ENCODE data around the gene PPTC7. TPM values are rescaled to one million over a fixed set of nuclear protein-coding genes. Genes with fewer than 3 reads are reported as not detected.

Gene PPTC7
- total RNA-seq, 2 experiments from 2014 or later = 53.8 to 54.8 TPM

- Mint-ChIP-seq H3K27ac (no peak overlapping the region), H3K4me3 (no peak overlapping the region), H3K9me3 (no peaks in the 10 kb centered on the region), H3K4me1 (ENCODE audit: low read depth) (no peaks in the 10 kb centered on the region), H3K27me3 (no peaks in the 10 kb centered on the region), H3K36me3 (ENCODE audit: low read depth) (no peaks in the 10 kb centered on the region)
- DNase-seq (no peak), ATAC-seq (ENCODE audit: poor library complexity) (no peak)
- no peak overlapping the region for H3K27ac ChIP-seq (ENCODE audit: low read depth in 1 of 2, low read length in 2 of 2)
- no peaks in the 10 kb centered on the region for H3K36me3 ChIP-seq (ENCODE audit: insufficient read depth, low read length)
- ChIA-PET POLR2A (interaction anchor here (1.0 kb wide), 1 partner anchor 15 kb away, joined by 3 read pairs; the partner anchor contains the start of genes RAD9B and VPS29), CTCF (interaction anchor here (1.1 kb wide), 1 partner anchor 48 kb away, joined by 3 read pairs; the partner anchor contains the start of gene FAM216A)
- H3K4me3 ChIP-seq (ENCODE audit: low read length) = no peak overlapping the region
- peaks cover 7% of the 10 kb centered on the region for H3K4me1 ChIP-seq (ENCODE audit: insufficient read depth, low read length)
- H3K27me3 ChIP-seq (ENCODE audit: control insufficient read depth in 1 of 2, insufficient read depth in 2 of 2, low read length in 2 of 2) = no peaks in the 10 kb centered on the region
- no peaks in the 10 kb centered on the region for H3K9me3 ChIP-seq (ENCODE audit: control insufficient read depth in 1 of 2, insufficient read depth in 1 of 2, low read length in 2 of 2)
- TF ChIP-seq CTCF (IDR thresholded peaks at IDR 0.05) = no peak
- intact Hi-C loops (cut with DNase I, micrococcal nuclease) = no loop called here
Measured at GRCh38 chr12:110516995-110517394, 66.1 kb downstream of the PPTC7 start.

- intact Hi-C loops (cut with DNase I, micrococcal nuclease) = loop anchor here (5.0 kb wide), 4 partner anchors 38 to 373 kb away; no protein-coding TSS in a partner anchor
- Mint-ChIP-seq H3K4me3 (no peak overlapping the region), H3K27ac (no peak overlapping the region), H3K27me3 (no peaks in the 10 kb centered on the region), H3K4me1 (ENCODE audit: low read depth) (no peaks in the 10 kb centered on the region), H3K9me3 (no peaks in the 10 kb centered on the region), H3K36me3 (ENCODE audit: low read depth) (no peaks in the 10 kb centered on the region)
- TF ChIP-seq CTCF (IDR thresholded peaks at IDR 0.05) = no peak
- CTCF ChIA-PET = interaction anchor here (2.0 to 3.0 kb wide), 3 partner anchors 64 to 87 kb away, joined by 7 to 17 read pairs (median 9); partner anchors contain the start of gene ARPC3
- H3K9me3 ChIP-seq (ENCODE audit: control insufficient read depth in 1 of 2, insufficient read depth in 1 of 2, low read length in 2 of 2) = no peaks in the 10 kb centered on the region
- H3K36me3 ChIP-seq (ENCODE audit: insufficient read depth, low read length) = no peaks in the 10 kb centered on the region
- no peaks in the 10 kb centered on the region for H3K4me1 ChIP-seq (ENCODE audit: insufficient read depth, low read length)
- no peak for DNase-seq
- H3K4me3 ChIP-seq (ENCODE audit: low read length) = no peak overlapping the region
- POLR2A ChIA-PET = no interaction called here
- no peak for ATAC-seq (ENCODE audit: poor library complexity)
- H3K27ac ChIP-seq (ENCODE audit: low read depth in 1 of 2, low read length in 2 of 2) = no peak overlapping the region
- H3K27me3 ChIP-seq (ENCODE audit: control insufficient read depth in 1 of 2, insufficient read depth in 2 of 2, low read length in 2 of 2) = no peaks in the 10 kb centered on the region
Measured at GRCh38 chr12:110514363-110514762, 68.8 kb downstream of the PPTC7 start.

GRCh38 chr12:110513842-110514241 is 69.3 kb downstream of the PPTC7 start:
- ATAC-seq (ENCODE audit: poor library complexity) (no peak), DNase-seq (no peak)
- intact Hi-C loops (cut with DNase I, micrococcal nuclease) = loop anchor here (2.0 to 5.0 kb wide), 5 partner anchors 38 to 373 kb away; no protein-coding TSS in a partner anchor
- H3K4me3 Mint-ChIP-seq = no peak overlapping the region
- Histone ChIP-seq H3K4me3 (ENCODE audit: low read length) (no peak overlapping the region), H3K27ac (ENCODE audit: low read depth in 1 of 2, low read length in 2 of 2) (no peak overlapping the region), H3K27me3 (ENCODE audit: control insufficient read depth in 1 of 2, insufficient read depth in 2 of 2, low read length in 2 of 2) (no peaks in the 10 kb centered on the region), H3K4me1 (ENCODE audit: insufficient read depth, low read length) (no peaks in the 10 kb centered on the region), H3K36me3 (ENCODE audit: insufficient read depth, low read length) (no peaks in the 10 kb centered on the region), H3K9me3 (ENCODE audit: control insufficient read depth in 1 of 2, insufficient read depth in 1 of 2, low read length in 2 of 2) (no peaks in the 10 kb centered on the region)
- no peak for TF ChIP-seq CTCF (IDR thresholded peaks at IDR 0.05)
- H3K36me3 Mint-ChIP-seq (ENCODE audit: low read depth) = no peaks in the 10 kb centered on the region
- H3K9me3 Mint-ChIP-seq = no peaks in the 10 kb centered on the region
- H3K27ac Mint-ChIP-seq = no peak overlapping the region
- H3K4me1 Mint-ChIP-seq (ENCODE audit: low read depth) = no peaks in the 10 kb centered on the region
- H3K27me3 Mint-ChIP-seq = no peaks in the 10 kb centered on the region
- POLR2A ChIA-PET = interaction anchor here (1.1 to 1.9 kb wide), 3 partner anchors 12 to 64 kb away, joined by 3 to 11 read pairs (median 5); partner anchors contain the start of genes ARPC3, FAM216A, GPN3 and RAD9B
- CTCF ChIA-PET = interaction anchor here (1.4 to 3.0 kb wide), 4 partner anchors 14 to 88 kb away, joined by 3 to 17 read pairs (median 8); partner anchors contain the start of gene ARPC3

Data from CD4-positive, alpha-beta T cell (primary cell).